ENCODE data around the gene AGBL1.

Gene AGBL1

GRCh38 chr15:86333819-86334218, 254.1 kb downstream of the AGBL1 start:
- no peak for DNase-seq

GRCh38 chr15:86336051-86336788, 256.5 kb downstream of the AGBL1 start:
- DNase-seq = no peak

- DNase-seq = no peak
Measured at GRCh38 chr15:86337071-86337470, 257.4 kb downstream of the AGBL1 start.

GRCh38 chr15:86347245-86347644, 267.6 kb downstream of the AGBL1 start:
- no peak for DNase-seq

GRCh38 chr15:86349565-86349964, 269.9 kb downstream of the AGBL1 start:
- no peak for DNase-seq

GRCh38 chr15:86353213-86353612, 273.5 kb downstream of the AGBL1 start:
- DNase-seq = no peak

- DNase-seq = no peak
Measured at GRCh38 chr15:86355361-86355760, 275.7 kb downstream of the AGBL1 start.

- no peak for DNase-seq
Measured at GRCh38 chr15:86355801-86356200, 276.1 kb downstream of the AGBL1 start.

GRCh38 chr15:86362555-86362954, 282.9 kb downstream of the AGBL1 start:
- DNase-seq = no peak

GRCh38 chr15:86373147-86373546, 293.5 kb downstream of the AGBL1 start:
- no peak for DNase-seq

GRCh38 chr15:86375733-86376280, 296.1 kb downstream of the AGBL1 start:
- no peak for DNase-seq

GRCh38 chr15:86377914-86378313, 298.2 kb downstream of the AGBL1 start:
- DNase-seq = no peak

GRCh38 chr15:86382341-86382740, 302.7 kb downstream of the AGBL1 start:
- DNase-seq = no peak

- no peak for DNase-seq
Measured at GRCh38 chr15:86383611-86384010, 303.9 kb downstream of the AGBL1 start.

GRCh38 chr15:86384186-86384585, 304.5 kb downstream of the AGBL1 start:
- peak; percentile 3 for DNase-seq

- no peak for DNase-seq
Measured at GRCh38 chr15:86392296-86392695, 312.6 kb downstream of the AGBL1 start.

GRCh38 chr15:86392874-86393273, 313.2 kb downstream of the AGBL1 start:
- no peak for DNase-seq

GRCh38 chr15:86394866-86395265, 315.2 kb downstream of the AGBL1 start:
- no peak for DNase-seq

- DNase-seq = no peak
Measured at GRCh38 chr15:86399041-86399954, 319.6 kb downstream of the AGBL1 start.

GRCh38 chr15:86403221-86403620, 323.6 kb downstream of the AGBL1 start:
- no peak for DNase-seq

GRCh38 chr15:86403914-86404583, 324.4 kb downstream of the AGBL1 start:
- DNase-seq = no peak

GRCh38 chr15:86408261-86408660, 328.6 kb downstream of the AGBL1 start:
- no peak for DNase-seq

GRCh38 chr15:86411916-86412315, 332.2 kb downstream of the AGBL1 start:
- DNase-seq = no peak
